OCI-LY1 (cell line): ENCODE data around the gene DMRTC1.
"Not testable (repeated sequence)": the region's sequence is repeated elsewhere in the genome, so short reads cannot be mapped to it uniquely, and the experiment has no call there.

ENCODE experiments used
- H2AFZ ChIP-seq: fragments of 200-600 bp; sonication (generic), shearing (Covaris generic); 2 replicates; pipeline ENCODE4 v1.6.0; 2014; ENCODE audit warnings: antibody characterized with exemption, mild to moderate bottlenecking, low read length
- H3F3A ChIP-seq: fragments of 200-600 bp; sonication (generic), shearing (Covaris generic); 2 replicates; pipeline ENCODE4 v1.6.0; 2014; ENCODE audit warnings: mild to moderate bottlenecking, antibody characterized with exemption, low read length, moderate library complexity; ENCODE audit not compliant: insufficient read depth
- H3K27ac ChIP-seq: fragments of 200-600 bp; sonication (generic); 2 replicates; pipeline ENCODE4 v1.5.1; 2014; ENCODE audit warnings: low read length, mixed run types, mild to moderate bottlenecking, low read depth; ENCODE audit not compliant: poor library complexity, severe bottlenecking
- H3K27me3 ChIP-seq: fragments of 200-600 bp; sonication (generic); 2 replicates; pipeline ENCODE4 v1.6.0; 2014; ENCODE audit warnings: antibody characterized with exemption, mild to moderate bottlenecking, low read length, moderate library complexity; ENCODE audit not compliant: insufficient read depth
- H3K36me3 ChIP-seq: fragments of 200-600 bp; sonication (generic); 2 replicates; pipeline ENCODE4 v1.6.1; 2014; ENCODE audit warnings: mild to moderate bottlenecking, antibody characterized with exemption, low read length, moderate library complexity, mixed read lengths; ENCODE audit not compliant: insufficient read depth
- H3K4me1 ChIP-seq: fragments of 200-600 bp; sonication (generic); 2 replicates; pipeline ENCODE4 v1.5.1; 2014; ENCODE audit warnings: mild to moderate bottlenecking, low read length, moderate library complexity; ENCODE audit not compliant: insufficient read depth, severe bottlenecking
- H3K4me2 ChIP-seq: fragments of 200-600 bp; sonication (generic), shearing (Covaris generic); 2 replicates; pipeline ENCODE4 v1.6.1; 2014; ENCODE audit warnings: low read length
- H3K4me3 ChIP-seq: fragments of 200-600 bp; sonication (generic); 2 replicates; pipeline ENCODE4 v1.5.1; 2014; ENCODE audit warnings: low read length, low read depth, mild to moderate bottlenecking, mixed read lengths; ENCODE audit not compliant: poor library complexity, severe bottlenecking
- H3K79me2 ChIP-seq: fragments of 200-600 bp; shearing (Covaris generic); 2 replicates; pipeline ENCODE4 v1.6.1; 2016; ENCODE audit warnings: mixed run types, low read length, mixed read lengths; ENCODE audit not compliant: insufficient read depth
- H3K9ac ChIP-seq: fragments of 200-600 bp; sonication (generic), shearing (Covaris generic); 2 replicates; pipeline ENCODE4 v1.6.1; 2014; ENCODE audit warnings: mild to moderate bottlenecking, low read length, mixed read lengths
- H3K9me2 ChIP-seq: fragments of 200-600 bp; sonication (generic), shearing (Covaris generic); 2 replicates; pipeline ENCODE4 v1.6.1; 2014; ENCODE audit warnings: low read depth, mild to moderate bottlenecking, low read length, mixed read lengths
- H3K9me3 ChIP-seq: fragments of 200-600 bp; shearing (Covaris generic); 2 replicates; pipeline ENCODE4 v1.6.1; 2014; ENCODE audit warnings: low read length, mixed read lengths
- H4K20me1 ChIP-seq: fragments of 200-600 bp; sonication (generic), shearing (Covaris generic); 2 replicates; pipeline ENCODE4 v1.6.0; 2016; ENCODE audit warnings: mild to moderate bottlenecking, low read length; ENCODE audit not compliant: insufficient read depth

DMRTC1 gene, protein sequence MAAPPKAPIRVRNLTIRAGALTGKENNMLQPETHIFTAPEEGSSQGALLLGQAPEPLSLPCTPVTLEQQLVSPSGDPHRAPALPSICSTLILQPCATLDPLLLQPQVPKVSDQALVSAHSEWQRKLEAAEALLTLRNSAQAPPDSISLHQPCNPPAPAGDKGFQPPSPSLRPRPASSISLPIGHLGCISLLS

DNA sequence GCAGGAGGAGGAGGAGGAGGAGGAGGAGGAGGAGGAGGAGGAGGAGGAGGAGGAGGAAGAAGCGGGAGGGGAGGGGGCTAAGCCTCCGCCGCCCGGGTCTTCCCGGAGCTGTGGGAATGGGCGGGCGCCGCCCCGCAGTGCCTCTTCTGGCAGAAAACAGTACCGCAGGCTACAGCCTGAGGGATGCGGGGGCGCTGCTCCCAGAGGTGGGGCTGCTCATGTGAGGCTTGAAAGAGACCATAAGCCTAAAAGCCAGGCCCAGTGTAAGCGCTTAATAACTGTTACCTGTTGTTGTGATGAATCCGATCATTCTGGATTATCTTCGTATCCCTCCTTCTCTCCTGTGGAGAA is at the start of gene DMRTC1:
DMRTC1 (minus strand) TSS at position 19 of the 351 bp plus-strand sequence. CDS start 68,143 bp downstream, outside the sequence.
- not testable (repeated sequence) for H3K27ac ChIP-seq, H3K27me3 ChIP-seq, H3K4me3 ChIP-seq, H4K20me1 ChIP-seq, H3K4me1 ChIP-seq, H3K9me2 ChIP-seq, H3K36me3 ChIP-seq, H3K79me2 ChIP-seq, H3K9me3 ChIP-seq, H3F3A ChIP-seq, H3K9ac ChIP-seq, H3K4me2 ChIP-seq, H2AFZ ChIP-seq

DNA sequence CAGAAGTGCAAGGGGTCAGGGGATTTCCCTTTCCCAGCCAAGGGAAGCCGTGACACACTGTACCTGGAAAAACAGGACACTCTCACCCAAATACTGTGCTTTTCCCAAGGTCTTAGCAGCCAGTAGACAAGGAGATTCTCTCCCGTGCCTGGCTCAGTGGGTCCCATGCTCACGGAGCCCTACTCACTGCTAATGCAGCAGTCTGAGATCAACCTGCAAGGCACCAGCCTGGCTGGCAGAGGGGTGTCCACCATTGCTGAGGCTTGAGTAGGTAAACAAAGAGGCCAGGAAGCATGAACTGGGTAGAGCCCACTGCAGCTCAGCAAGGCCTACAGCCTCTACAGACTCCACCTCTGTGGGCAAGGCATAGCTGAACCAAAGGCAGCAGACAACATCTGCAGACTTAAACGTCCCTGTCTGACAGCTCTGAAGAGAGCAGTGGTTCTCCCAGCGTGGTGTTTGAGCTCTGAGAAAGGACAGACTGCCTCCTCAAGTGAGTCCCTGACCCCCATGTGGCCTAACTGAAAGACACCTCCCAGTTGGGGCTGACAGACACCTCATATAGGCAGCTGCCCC is 37.3 kb upstream of the DMRTC1 start:
- not testable (repeated sequence) for H3K36me3 ChIP-seq, H3K27ac ChIP-seq, H4K20me1 ChIP-seq, H3K27me3 ChIP-seq, H3F3A ChIP-seq, H3K79me2 ChIP-seq, H3K9ac ChIP-seq, H3K9me3 ChIP-seq, H3K4me1 ChIP-seq, H3K4me2 ChIP-seq, H3K4me3 ChIP-seq, H3K9me2 ChIP-seq, H2AFZ ChIP-seq

DNA sequence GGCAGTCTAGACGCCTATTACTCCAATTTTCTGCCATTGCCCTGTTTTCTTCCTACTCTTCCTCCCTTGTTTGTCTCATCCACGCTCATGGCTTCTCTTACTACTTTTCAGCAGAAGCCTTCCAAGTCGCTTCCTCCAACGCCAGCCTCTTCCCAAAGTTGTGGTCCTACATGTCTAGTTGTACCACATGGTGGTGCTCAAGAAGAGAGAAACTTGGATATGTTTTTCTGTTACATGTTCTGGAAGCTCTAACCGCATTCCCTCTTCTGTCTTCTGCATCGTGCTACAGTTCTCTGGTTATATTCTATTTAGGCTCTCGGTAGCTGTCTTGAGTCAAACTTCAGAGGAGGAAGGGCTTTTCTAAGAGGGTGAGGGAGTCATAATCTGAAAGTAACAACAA is 31.2 kb upstream of the DMRTC1 start:
- not testable (repeated sequence) for H3K36me3 ChIP-seq, H2AFZ ChIP-seq, H3K9me3 ChIP-seq, H3K27me3 ChIP-seq, H3K9me2 ChIP-seq, H3K4me2 ChIP-seq, H3F3A ChIP-seq, H4K20me1 ChIP-seq, H3K9ac ChIP-seq, H3K4me1 ChIP-seq, H3K4me3 ChIP-seq, H3K79me2 ChIP-seq, H3K27ac ChIP-seq

DNA sequence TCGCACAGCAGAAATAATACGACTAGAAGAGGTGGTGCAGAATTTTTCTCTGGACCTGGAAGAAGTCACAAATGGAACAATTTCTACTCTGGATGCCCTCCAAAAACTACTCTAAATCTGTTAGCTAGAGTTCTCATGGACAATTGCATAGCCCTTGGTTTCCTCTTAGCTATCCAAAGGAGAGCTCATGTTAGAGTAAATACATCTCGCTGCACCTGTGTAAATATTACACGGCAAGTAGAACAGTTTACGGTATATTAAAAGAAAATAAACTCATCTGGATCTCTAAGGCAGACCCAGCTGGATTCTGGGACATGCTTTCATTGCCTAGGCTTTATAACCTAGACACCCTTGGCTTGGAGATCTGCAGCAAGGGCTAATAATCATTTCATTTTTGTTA is 28.2 kb upstream of the DMRTC1 start:
- H3K4me1 ChIP-seq, H2AFZ ChIP-seq, H3K36me3 ChIP-seq, H3K9me2 ChIP-seq, H3K4me2 ChIP-seq, H3K9me3 ChIP-seq, H3K4me3 ChIP-seq, H3K27ac ChIP-seq, H3K9ac ChIP-seq, H4K20me1 ChIP-seq, H3K27me3 ChIP-seq, H3F3A ChIP-seq, H3K79me2 ChIP-seq: not testable (repeated sequence)

DNA sequence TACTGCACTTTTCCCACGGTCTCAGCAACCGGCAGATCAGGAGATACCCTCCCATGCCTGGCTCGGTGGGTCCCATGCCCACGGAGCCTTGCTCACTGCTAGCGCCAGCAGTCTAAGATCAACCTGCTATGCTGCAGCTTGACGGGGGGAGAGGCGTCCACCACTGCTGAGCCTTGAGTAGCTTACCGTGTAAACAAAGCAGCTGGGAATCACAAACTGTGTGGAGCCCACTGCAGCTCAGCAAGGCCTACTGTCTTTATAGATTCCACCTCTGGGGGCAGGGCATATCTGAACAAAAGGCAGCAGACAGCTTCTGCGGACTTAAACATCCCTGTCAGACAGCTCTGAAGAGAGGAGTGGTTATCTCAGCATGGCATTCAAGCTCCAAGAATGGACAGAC is 16.3 kb upstream of the DMRTC1 start:
- H3K4me3 ChIP-seq, H3K9ac ChIP-seq, H3K27ac ChIP-seq, H3K79me2 ChIP-seq, H3K9me2 ChIP-seq, H3K36me3 ChIP-seq, H3K4me1 ChIP-seq, H3K27me3 ChIP-seq, H2AFZ ChIP-seq, H3K9me3 ChIP-seq, H4K20me1 ChIP-seq, H3F3A ChIP-seq, H3K4me2 ChIP-seq: not testable (repeated sequence)

DNA sequence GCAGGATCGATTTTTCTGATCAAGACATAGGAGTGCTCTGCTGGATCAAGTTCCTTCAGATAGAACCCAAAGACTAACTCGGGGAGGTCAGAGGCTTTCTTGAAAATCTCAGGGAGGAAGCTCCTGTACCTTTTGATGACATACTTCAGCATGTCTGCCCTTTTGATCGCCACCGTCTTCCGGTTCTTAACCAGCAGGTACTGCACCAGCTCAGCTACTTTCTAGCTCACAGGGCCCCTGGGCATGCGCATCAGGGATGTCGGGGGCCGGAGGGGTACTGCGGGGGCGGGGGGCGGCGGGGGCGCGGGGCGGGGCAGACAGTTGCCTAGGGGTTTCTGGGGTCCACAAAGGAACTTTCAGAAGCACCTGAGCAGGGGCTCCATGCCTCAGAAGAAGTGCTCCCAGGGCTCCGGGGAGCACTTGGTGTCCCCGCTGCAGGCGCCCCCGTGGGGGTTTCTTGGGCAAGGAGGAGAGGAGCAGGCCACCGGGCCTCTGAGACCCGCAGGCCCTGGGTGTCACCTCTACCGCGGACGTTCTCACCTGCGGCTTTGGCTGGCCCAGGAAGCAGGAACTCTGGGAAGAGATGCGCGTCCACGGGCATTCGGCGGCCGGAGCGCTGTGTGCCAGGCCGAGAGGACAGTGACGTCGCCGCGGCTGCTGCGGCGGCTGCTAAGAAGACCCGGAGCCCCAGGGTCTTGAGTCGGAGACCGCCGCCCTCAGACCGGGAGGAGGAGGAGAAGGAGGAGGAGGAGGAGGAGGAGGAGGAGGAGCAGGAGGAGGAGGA is 410 bp downstream of the DMRTC1 start:
- H3K9ac ChIP-seq, H3K79me2 ChIP-seq, H3K27ac ChIP-seq, H3K4me3 ChIP-seq, H3K4me1 ChIP-seq, H3K9me2 ChIP-seq, H3F3A ChIP-seq, H3K9me3 ChIP-seq, H3K36me3 ChIP-seq, H4K20me1 ChIP-seq, H3K4me2 ChIP-seq, H2AFZ ChIP-seq, H3K27me3 ChIP-seq: not testable (repeated sequence)

DNA sequence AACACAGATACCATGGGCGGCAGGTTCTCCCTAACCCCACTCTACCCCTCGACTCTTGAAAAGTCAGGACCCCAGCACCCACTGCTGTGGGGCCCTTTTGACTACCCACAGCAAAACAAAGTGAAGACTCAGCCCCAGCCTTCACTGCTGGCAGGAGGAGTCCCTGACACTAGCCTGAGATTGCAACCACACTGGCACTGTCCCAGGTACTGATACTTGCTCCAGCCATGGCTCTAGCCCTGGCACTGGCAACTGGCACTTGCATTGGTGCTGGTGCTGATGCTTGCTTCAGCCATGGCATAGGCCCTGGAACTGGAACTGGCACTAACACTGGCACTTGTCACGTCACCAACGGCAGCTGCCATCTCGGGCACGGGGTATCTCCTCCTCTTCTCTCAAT is 1.4 kb downstream of the DMRTC1 start:
- not testable (repeated sequence) for H3F3A ChIP-seq, H3K79me2 ChIP-seq, H3K36me3 ChIP-seq, H3K27ac ChIP-seq, H3K9me2 ChIP-seq, H3K4me3 ChIP-seq, H2AFZ ChIP-seq, H3K4me2 ChIP-seq, H3K9ac ChIP-seq, H3K4me1 ChIP-seq, H4K20me1 ChIP-seq, H3K27me3 ChIP-seq, H3K9me3 ChIP-seq
